Activated T-helper 1 cell treated with anti-CD3 and anti-CD28 coated beads, Interleukin-12 subunit alpha, Interleukin-12 subunit beta, Interleukin-2, Interleukin-4 antibody, amounts not matched to agents 30 ng/mL and 10 ng/mL and 1 ng/mL, durations not matched to agents 14 hours and 24 hours and 36 hours (primary cell): ENCODE data around the gene BZW1. TPM values are rescaled to one million over a fixed set of nuclear protein-coding genes. Genes with fewer than 3 reads are reported as not detected.

ENCODE experiments used
- DNase-seq: peaks from one replicate; pipeline ENCODE4 v3.0.0; 2021; ENCODE audit warnings: low spot score
- H3K27ac Mint-ChIP-seq: one replicate; pipeline ENCODE4 v1.8.0; 2021; ENCODE audit warnings: mild to moderate bottlenecking, mixed read lengths
- H3K27me3 Mint-ChIP-seq: one replicate; pipeline ENCODE4 v1.8.0; 2022; ENCODE audit warnings: mild to moderate bottlenecking, moderate library complexity, mixed read lengths; ENCODE audit not compliant: insufficient read depth
- H3K36me3 Mint-ChIP-seq: one replicate; pipeline ENCODE4 v1.8.0; 2021; ENCODE audit warnings: low read depth, mixed read lengths
- H3K4me1 Mint-ChIP-seq: one replicate; pipeline ENCODE4 v1.8.0; 2021; ENCODE audit warnings: low read depth, mixed read lengths
- H3K4me3 Mint-ChIP-seq: one replicate; pipeline ENCODE4 v1.8.0; 2021; ENCODE audit warnings: mild to moderate bottlenecking, moderate library complexity, mixed read lengths
- H3K9me3 Mint-ChIP-seq: one replicate; pipeline ENCODE4 v1.8.0; 2021; ENCODE audit warnings: mixed read lengths
- intact Hi-C: fragments of 100-400 bp; cut with micrococcal nuclease; formaldehyde crosslinking; loops from one replicate; pipeline ENCODE4 v1.15.1; 2024
- total RNA-seq: library from RNA; stranded (reverse); gene quantifications from 2 replicates; pipeline ENCODE4 v1.2.3, GENCODE V29; 2022

BZW1 gene
- total RNA-seq, 1 donor from 2014 or later: 447 TPM

DNA sequence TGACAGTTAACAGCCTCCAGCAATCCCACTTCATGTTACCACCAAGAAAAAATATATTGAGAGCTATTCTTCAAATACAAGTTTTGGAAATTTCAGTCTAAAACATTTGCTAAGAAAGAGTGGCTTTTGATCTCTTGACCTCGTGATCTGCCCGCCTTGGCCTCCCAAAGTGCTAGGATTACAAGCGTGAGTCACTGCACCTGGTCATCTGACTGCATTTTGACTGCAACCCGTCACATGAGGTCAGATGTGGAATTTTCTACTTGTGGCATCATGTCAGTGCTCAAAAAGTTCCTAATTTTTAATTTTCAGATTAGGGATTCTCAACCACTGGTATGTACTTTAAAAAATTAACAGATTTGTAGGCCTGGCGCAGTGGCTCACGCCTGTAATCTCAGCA, 61.9 kb downstream of the BZW1 start:
- no peak overlapping the region for H3K27ac Mint-ChIP-seq
- peaks cover 32% of the 10 kb centered on the region for H3K36me3 Mint-ChIP-seq

More for the DNA sequence above, 61.9 kb downstream of the BZW1 start:
- no peak for DNase-seq
- peaks cover 8% of the 10 kb centered on the region for H3K4me1 Mint-ChIP-seq
- no peaks in the 10 kb centered on the region for H3K9me3 Mint-ChIP-seq
- H3K4me3 Mint-ChIP-seq: no peak overlapping the region
- H3K27me3 Mint-ChIP-seq: no peaks in the 10 kb centered on the region
- intact Hi-C loops: no loop called here

Other genes starting within 250 kb of the BZW1 start
- 0.05 TPM in 1 of 2 replicates, not detected in the other for gene AOX1, start 225.9 kb upstream of the BZW1 start, total RNA-seq
- 91.7 and 99.5 TPM in 2 replicates for gene CLK1, start 52.7 kb downstream of the BZW1 start, total RNA-seq
- 44.2 TPM in 2 replicates for gene PPIL3, start 77.2 kb downstream of the BZW1 start, total RNA-seq
- gene NIF3L1, start 77.5 kb downstream of the BZW1 start, total RNA-seq: 26.6 and 27.3 TPM in 2 replicates
- 63.1 and 63.3 TPM in 2 replicates for gene ORC2, start 151.8 kb downstream of the BZW1 start, total RNA-seq